ENCODE measurements around the gene NGEF. TPM values are rescaled to one million over a fixed set of nuclear protein-coding genes. Genes with fewer than 3 reads are reported as not detected.

The NGEF gene
- total RNA-seq, 2 experiments from 2014 or later: not detected

DNA sequence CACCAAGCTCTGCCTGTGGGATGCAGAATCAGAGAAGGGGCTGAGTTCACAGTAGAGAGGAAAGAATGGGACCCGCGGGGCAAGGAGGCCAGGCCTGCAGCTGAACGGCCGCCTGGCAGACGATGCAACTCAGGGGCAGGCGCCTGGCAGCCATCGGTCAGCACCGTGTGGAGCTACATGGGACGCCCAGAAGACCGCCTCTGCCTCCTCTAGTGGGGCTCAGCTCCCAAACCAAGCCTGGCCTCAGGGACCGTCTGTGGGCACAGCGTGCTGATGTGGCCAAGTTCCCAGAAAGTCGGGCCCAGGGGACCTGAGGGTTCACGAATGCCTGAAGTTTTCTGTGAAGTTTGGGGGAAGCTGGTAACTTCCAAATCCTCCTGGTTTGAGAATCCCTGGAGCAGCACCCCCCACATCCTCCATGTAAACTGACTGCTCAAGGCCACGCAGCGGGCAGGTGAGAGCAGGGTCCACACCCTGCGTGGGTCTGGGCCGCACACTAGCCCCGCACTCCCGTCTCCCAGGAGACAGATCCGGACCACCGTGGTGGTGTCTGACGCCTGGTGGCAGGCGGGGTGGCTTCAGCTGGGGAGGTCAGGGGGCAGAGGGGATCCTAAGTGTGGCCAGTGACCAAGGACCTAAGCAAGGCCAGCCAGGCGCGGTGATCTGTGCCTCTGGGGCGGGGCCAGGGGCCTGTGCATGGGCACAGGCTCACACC is 128.3 kb downstream of the NGEF start:
- no peaks in the 10 kb centered on the region for H3K4me1 Mint-ChIP-seq
- H3K27me3 Mint-ChIP-seq: no peaks in the 10 kb centered on the region
- peak; percentile 8 for DNase-seq
- POLR2A ChIA-PET: no interaction called here
- peak overlapping the region; percentile 48 for H3K27ac Mint-ChIP-seq
- H3K4me3 Mint-ChIP-seq: no peak overlapping the region
- no peak for ATAC-seq (ENCODE audit: low read depth)
- H3K36me3 Mint-ChIP-seq: no peaks in the 10 kb centered on the region
- H3K9me3 Mint-ChIP-seq: no peaks in the 10 kb centered on the region

- H3K4me1 Mint-ChIP-seq: no peaks in the 10 kb centered on the region
- H3K9me3 Mint-ChIP-seq: no peaks in the 10 kb centered on the region
- ATAC-seq (ENCODE audit: low read depth) (no peak), DNase-seq (peak; percentile 18)
- peak overlapping the region; percentile 48 for H3K27ac Mint-ChIP-seq
- no peak overlapping the region for H3K4me3 Mint-ChIP-seq
- no peaks in the 10 kb centered on the region for H3K36me3 Mint-ChIP-seq
- no peaks in the 10 kb centered on the region for H3K27me3 Mint-ChIP-seq
- POLR2A ChIA-PET: no interaction called here
These were observed 129.0 kb downstream of the NGEF start for GRCh38 chr2:232884001-232884421.

DNA sequence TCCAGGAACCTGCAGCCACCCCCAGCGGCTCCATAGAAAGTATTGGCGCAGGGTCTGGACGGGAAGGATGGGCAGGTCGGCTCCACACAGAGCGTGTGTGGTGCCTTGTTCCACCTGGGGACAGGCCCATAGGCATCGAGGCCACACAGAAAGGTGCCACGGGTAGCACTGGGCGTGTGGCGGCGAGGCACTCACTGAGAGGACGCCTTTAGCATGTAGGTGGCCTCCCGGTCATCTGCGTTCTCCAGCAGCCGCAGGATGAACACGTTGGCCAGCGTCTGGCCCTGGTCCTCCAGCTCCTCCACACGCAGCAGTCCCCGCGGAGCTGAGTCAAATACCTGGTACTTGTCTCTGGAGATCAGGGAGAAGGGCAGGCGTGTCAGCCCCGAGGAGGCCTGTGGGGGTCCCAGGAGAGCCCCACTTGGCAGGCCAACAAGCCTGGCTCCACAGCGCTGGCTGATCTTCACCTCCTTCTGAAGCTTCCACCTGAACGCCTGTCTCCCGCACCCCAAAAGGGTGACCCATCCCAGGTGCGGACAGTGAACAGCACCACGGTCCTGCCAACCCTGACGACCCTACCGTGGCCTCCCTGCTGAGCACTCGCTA is 129.8 kb downstream of the NGEF start:
- DNase-seq (peak; percentile 29), ATAC-seq (ENCODE audit: low read depth) (no peak)
- Mint-ChIP-seq H3K9me3 (no peaks in the 10 kb centered on the region), H3K4me1 (no peaks in the 10 kb centered on the region), H3K36me3 (no peaks in the 10 kb centered on the region), H3K4me3 (no peak overlapping the region), H3K27me3 (no peaks in the 10 kb centered on the region), H3K27ac (no peak overlapping the region)
- POLR2A ChIA-PET: no interaction called here

DNA sequence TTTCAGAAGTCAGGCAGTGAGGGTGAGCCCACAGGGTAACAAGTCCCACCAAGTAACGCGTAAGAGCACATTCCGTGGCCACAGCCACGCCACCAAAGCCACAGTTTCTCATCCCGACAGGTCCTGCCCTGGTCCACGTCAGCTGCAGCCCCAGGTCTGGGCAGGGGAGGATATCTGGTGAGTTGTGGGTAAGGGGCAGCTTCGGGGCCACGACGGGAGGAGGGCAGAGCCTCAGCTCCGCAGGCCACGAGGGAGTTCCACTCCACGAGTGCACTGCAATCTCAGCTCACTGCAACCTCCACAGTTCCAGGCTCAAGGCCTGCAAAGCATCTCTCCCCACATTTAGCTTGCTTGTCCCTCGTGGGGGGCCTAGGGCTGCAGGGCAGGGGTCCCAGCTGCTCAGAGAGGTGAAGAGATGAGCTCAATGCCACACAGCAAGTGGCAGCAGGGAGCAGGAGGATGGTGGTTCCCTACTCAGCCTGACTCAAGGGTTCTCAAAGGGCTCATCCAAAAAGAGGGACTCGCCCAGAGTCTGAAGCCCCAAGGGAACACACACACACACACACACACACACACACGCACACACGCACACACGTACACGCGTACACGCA is 130.4 kb downstream of the NGEF start:
- no peaks in the 10 kb centered on the region for H3K27me3 Mint-ChIP-seq
- no peak for ATAC-seq (ENCODE audit: low read depth)
- no peak overlapping the region for H3K27ac Mint-ChIP-seq
- no peaks in the 10 kb centered on the region for H3K4me1 Mint-ChIP-seq
- POLR2A ChIA-PET: no interaction called here
- no peaks in the 10 kb centered on the region for H3K36me3 Mint-ChIP-seq
- no peak overlapping the region for H3K4me3 Mint-ChIP-seq
- peak; percentile 22 for DNase-seq
- H3K9me3 Mint-ChIP-seq: no peaks in the 10 kb centered on the region

DNA sequence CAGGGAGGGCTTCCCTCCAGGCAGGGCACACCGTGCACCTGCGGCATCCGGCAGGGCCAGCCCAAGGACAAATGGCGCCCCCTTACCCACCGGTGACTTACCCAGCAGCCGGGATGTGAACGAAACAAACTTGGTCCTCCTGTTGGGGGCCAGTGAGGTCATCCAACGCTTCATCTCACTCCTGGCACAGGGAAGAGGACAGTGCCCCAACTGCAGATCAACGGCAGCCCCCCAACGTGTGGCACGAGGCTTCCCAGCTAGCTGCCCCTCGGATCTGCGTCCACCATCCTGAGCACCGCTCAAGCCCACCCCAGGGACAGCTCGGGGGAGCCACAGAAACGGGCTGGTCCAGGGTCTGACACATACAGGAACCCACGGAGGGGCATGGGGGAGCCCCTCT is 131.0 kb downstream of the NGEF start:
- DNase-seq (peak; percentile 15), ATAC-seq (ENCODE audit: low read depth) (no peak)
- no peaks in the 10 kb centered on the region for H3K36me3 Mint-ChIP-seq
- H3K27me3 Mint-ChIP-seq: no peaks in the 10 kb centered on the region
- H3K9me3 Mint-ChIP-seq: no peaks in the 10 kb centered on the region
- POLR2A ChIA-PET: no interaction called here
- no peaks in the 10 kb centered on the region for H3K4me1 Mint-ChIP-seq
- no peak overlapping the region for H3K4me3 Mint-ChIP-seq
- H3K27ac Mint-ChIP-seq: no peak overlapping the region

- no peaks in the 10 kb centered on the region for H3K36me3 Mint-ChIP-seq
- no peaks in the 10 kb centered on the region for H3K9me3 Mint-ChIP-seq
- POLR2A ChIA-PET: no interaction called here
- ATAC-seq (ENCODE audit: low read depth) (no peak), DNase-seq (no peak)
- no peaks in the 10 kb centered on the region for H3K27me3 Mint-ChIP-seq
- no peak overlapping the region for H3K4me3 Mint-ChIP-seq
- H3K27ac Mint-ChIP-seq: no peak overlapping the region
- no peaks in the 10 kb centered on the region for H3K4me1 Mint-ChIP-seq
These were observed 132.2 kb downstream of the NGEF start for GRCh38 chr2:232880764-232881351.

GRCh38 chr2:232879618-232880494 is 133.2 kb downstream of the NGEF start:
- Mint-ChIP-seq H3K36me3 (no peaks in the 10 kb centered on the region), H3K27me3 (peaks cover 8% of the 10 kb centered on the region), H3K9me3 (no peaks in the 10 kb centered on the region), H3K4me3 (no peak overlapping the region), H3K27ac (no peak overlapping the region), H3K4me1 (peaks cover 5% of the 10 kb centered on the region)
- ATAC-seq (ENCODE audit: low read depth) (no peak), DNase-seq (no peak)
- POLR2A ChIA-PET: no interaction called here

DNA sequence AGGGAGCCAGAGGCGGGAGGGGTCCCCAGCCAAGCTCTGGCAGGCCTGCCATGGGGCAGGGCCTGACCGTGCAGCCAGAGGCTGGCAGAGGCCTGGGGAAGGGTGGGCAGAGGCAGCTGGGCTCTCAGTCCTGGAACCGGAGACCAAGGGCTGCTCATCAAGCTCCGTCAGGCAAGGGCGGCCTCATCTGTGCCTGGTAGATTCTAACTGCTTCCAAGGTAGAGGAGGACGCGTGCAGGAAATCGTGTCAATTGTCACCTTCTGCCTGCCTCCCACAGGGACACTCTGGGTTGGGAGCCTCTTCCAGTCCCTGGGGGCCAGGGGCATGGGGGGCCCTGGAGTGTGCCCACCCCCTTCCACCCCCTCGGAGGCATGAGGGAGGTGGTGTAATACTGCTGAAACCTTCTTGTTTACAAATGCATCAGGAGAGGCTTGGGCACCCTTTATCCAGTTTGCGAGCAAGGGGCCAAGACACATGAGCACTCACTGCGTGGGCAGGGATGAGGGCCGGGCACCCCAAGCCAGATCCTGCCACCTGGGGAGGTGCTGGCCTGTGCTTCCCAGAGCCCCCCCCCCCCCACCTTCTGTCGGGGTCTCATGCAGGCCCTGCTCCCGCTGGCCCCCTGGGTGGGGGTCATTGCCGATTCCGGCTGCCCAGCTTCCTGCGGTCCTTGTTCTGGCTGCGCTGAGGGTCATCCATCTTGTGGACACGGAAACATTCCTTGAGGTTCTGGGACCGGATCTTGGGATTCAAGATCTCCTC is 134.0 kb downstream of the NGEF start:
- Mint-ChIP-seq H3K4me3 (no peak overlapping the region), H3K36me3 (no peaks in the 10 kb centered on the region), H3K27ac (no peak overlapping the region), H3K27me3 (peaks cover 8% of the 10 kb centered on the region), H3K4me1 (peaks cover 5% of the 10 kb centered on the region), H3K9me3 (no peaks in the 10 kb centered on the region)
- ATAC-seq (ENCODE audit: low read depth): no peak
- POLR2A ChIA-PET: no interaction called here
- DNase-seq: peak; percentile 21

DNA sequence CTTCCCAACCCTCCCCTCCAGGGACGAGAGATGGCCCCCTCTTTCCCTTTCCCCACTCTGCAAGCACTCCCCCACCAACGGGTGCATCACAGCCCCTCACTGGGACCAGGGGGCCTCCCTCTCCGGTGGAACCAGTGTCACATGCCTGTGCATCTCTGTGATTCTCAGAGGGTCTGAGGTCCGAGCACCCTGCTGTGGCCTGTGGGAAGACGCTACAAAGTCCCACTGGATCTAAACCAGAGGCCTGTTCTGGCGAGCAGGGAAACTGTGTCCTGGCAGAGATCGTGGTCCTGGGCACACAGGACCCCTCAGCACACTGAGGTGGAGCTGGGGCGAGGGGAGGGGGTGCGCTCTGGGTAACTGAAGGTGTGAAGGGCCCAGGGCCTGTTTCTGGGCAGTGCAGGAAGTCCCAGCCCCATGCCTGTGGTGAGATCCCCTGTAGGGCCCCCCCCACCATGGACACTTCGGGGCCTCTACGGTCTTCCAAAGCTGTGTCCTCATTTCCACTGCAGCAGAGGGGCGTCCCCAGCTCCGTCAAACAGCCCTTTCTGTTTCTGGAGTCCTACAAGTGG is 135.0 kb downstream of the NGEF start:
- Mint-ChIP-seq H3K9me3 (no peaks in the 10 kb centered on the region), H3K27me3 (peaks cover 8% of the 10 kb centered on the region), H3K27ac (no peak overlapping the region), H3K4me3 (peak overlapping the region; percentile 10), H3K4me1 (peaks cover 5% of the 10 kb centered on the region), H3K36me3 (no peaks in the 10 kb centered on the region)
- ATAC-seq (ENCODE audit: low read depth) (no peak), DNase-seq (peak; percentile 22)
- POLR2A ChIA-PET: no interaction called here

GRCh38 chr2:232876978-232877441 is 136.0 kb downstream of the NGEF start:
- no peak overlapping the region for H3K27ac Mint-ChIP-seq
- H3K4me1 Mint-ChIP-seq: peaks cover 5% of the 10 kb centered on the region
- POLR2A ChIA-PET: no interaction called here
- DNase-seq (no peak), ATAC-seq (ENCODE audit: low read depth) (no peak)
- no peaks in the 10 kb centered on the region for H3K36me3 Mint-ChIP-seq
- H3K9me3 Mint-ChIP-seq: no peaks in the 10 kb centered on the region
- H3K27me3 Mint-ChIP-seq: peaks cover 8% of the 10 kb centered on the region
- no peak overlapping the region for H3K4me3 Mint-ChIP-seq

- H3K4me3 Mint-ChIP-seq: peak overlapping the region; percentile 58
- H3K4me1 Mint-ChIP-seq: peaks cover 5% of the 10 kb centered on the region
- H3K9me3 Mint-ChIP-seq: no peaks in the 10 kb centered on the region
- peaks cover 8% of the 10 kb centered on the region for H3K27me3 Mint-ChIP-seq
- no peak overlapping the region for H3K27ac Mint-ChIP-seq
- DNase-seq (peak; percentile 71), ATAC-seq (ENCODE audit: low read depth) (peak; percentile 66)
- H3K36me3 Mint-ChIP-seq: no peaks in the 10 kb centered on the region
- POLR2A ChIA-PET: no interaction called here
These were observed 136.7 kb downstream of the NGEF start for GRCh38 chr2:232876161-232876977.

Measured in activated naive CD8-positive, alpha-beta T cell treated with anti-CD3 and anti-CD28 coated beads, Interleukin-2, amount 10 ng/mL, durations not matched to agents 7 days and 5 days (primary cell).